ENCODE data around the gene MRPS27.

The MRPS27 gene

GRCh38 chr5:72293495-72294055 lies 26.5 kb downstream of the MRPS27 start:
- H2BK15ac ChIP-seq (replicated peaks; ENCODE audit: low read depth), result no peak overlapping the region
- H4K5ac ChIP-seq (ENCODE audit: low read length), result no peak overlapping the region
- H3K4me1 ChIP-seq (ENCODE audit: control insufficient read depth, low read depth, low read length), result no peaks in the 10 kb centered on the region
- no peaks in the 10 kb centered on the region for H3K79me2 ChIP-seq (ENCODE audit: control insufficient read depth, insufficient read depth, low read length)
- DNase-seq, result no peak
- H3K56ac ChIP-seq (ENCODE audit: low read length), result no peak overlapping the region
- H3K79me1 ChIP-seq (ENCODE audit: low read length), result peaks cover 1% of the 10 kb centered on the region
- no peak overlapping the region for H3K27ac ChIP-seq (ENCODE audit: low read depth, low read length)
- no peaks in the 10 kb centered on the region for H3K27me3 ChIP-seq (ENCODE audit: insufficient read depth, low read length, poor library complexity)
- H3K9ac ChIP-seq (ENCODE audit: low read length), result no peak overlapping the region
- no CpG with 5 or more reads among the region's 3 CpGs for WGBS (ENCODE audit: extremely low coverage, insufficient coverage, low lambda C conversion rate)
- no peak overlapping the region for H2BK5ac ChIP-seq (ENCODE audit: low read length)
- no peak overlapping the region for H3K4me3 ChIP-seq (ENCODE audit: low read length)
- H3K4me2 ChIP-seq (ENCODE audit: low read length), result no peak overlapping the region
- H3K23ac ChIP-seq (ENCODE audit: low read length), result no peak overlapping the region
- no peak overlapping the region for H2BK120ac ChIP-seq (ENCODE audit: low read depth, low read length)
- H3K36me3 ChIP-seq (ENCODE audit: control insufficient read depth, insufficient read depth, low read length), result no peaks in the 10 kb centered on the region
- no peak overlapping the region for H3K18ac ChIP-seq (ENCODE audit: low read length)
- H3K4ac ChIP-seq (ENCODE audit: low read depth, low read length), result no peak overlapping the region
- no peak overlapping the region for H4K8ac ChIP-seq (ENCODE audit: low read depth, low read length)
- no peak overlapping the region for H2AK5ac ChIP-seq (ENCODE audit: low read length)

- H3K27ac ChIP-seq (ENCODE audit: low read depth, low read length), result no peak overlapping the region
- no peak overlapping the region for H4K5ac ChIP-seq (ENCODE audit: low read length)
- no peak overlapping the region for H2BK15ac ChIP-seq (replicated peaks; ENCODE audit: low read depth)
- H3K4me1 ChIP-seq (ENCODE audit: control insufficient read depth, low read depth, low read length), result no peaks in the 10 kb centered on the region
- H2BK5ac ChIP-seq (ENCODE audit: low read length), result no peak overlapping the region
- no peak overlapping the region for H3K9ac ChIP-seq (ENCODE audit: low read length)
- H3K4me3 ChIP-seq (ENCODE audit: low read length), result no peak overlapping the region
- H3K18ac ChIP-seq (ENCODE audit: low read length), result no peak overlapping the region
- H3K79me2 ChIP-seq (ENCODE audit: control insufficient read depth, insufficient read depth, low read length), result no peaks in the 10 kb centered on the region
- no peak for DNase-seq
- H2BK120ac ChIP-seq (ENCODE audit: low read depth, low read length), result no peak overlapping the region
- H3K56ac ChIP-seq (ENCODE audit: low read length), result no peak overlapping the region
- no peak overlapping the region for H3K4me2 ChIP-seq (ENCODE audit: low read length)
- no peak overlapping the region for H4K8ac ChIP-seq (ENCODE audit: low read depth, low read length)
- no peak overlapping the region for H3K4ac ChIP-seq (ENCODE audit: low read depth, low read length)
- H2AK5ac ChIP-seq (ENCODE audit: low read length), result no peak overlapping the region
- H3K27me3 ChIP-seq (ENCODE audit: insufficient read depth, low read length, poor library complexity), result no peaks in the 10 kb centered on the region
- no CpG with 5 or more reads among the region's 1 CpG for WGBS (ENCODE audit: extremely low coverage, insufficient coverage, low lambda C conversion rate)
- no peak overlapping the region for H3K23ac ChIP-seq (ENCODE audit: low read length)
- peaks cover 1% of the 10 kb centered on the region for H3K79me1 ChIP-seq (ENCODE audit: low read length)
- no peaks in the 10 kb centered on the region for H3K36me3 ChIP-seq (ENCODE audit: control insufficient read depth, insufficient read depth, low read length)
Measured at GRCh38 chr5:72292411-72292810, 27.6 kb downstream of the MRPS27 start.

- H3K4ac ChIP-seq (ENCODE audit: low read depth, low read length), result no peak overlapping the region
- no CpG with 5 or more reads among the region's 3 CpGs for WGBS (ENCODE audit: extremely low coverage, insufficient coverage, low lambda C conversion rate)
- DNase-seq, result no peak
- H3K18ac ChIP-seq (ENCODE audit: low read length), result no peak overlapping the region
- no peaks in the 10 kb centered on the region for H3K36me3 ChIP-seq (ENCODE audit: control insufficient read depth, insufficient read depth, low read length)
- H2BK120ac ChIP-seq (ENCODE audit: low read depth, low read length), result no peak overlapping the region
- H3K9ac ChIP-seq (ENCODE audit: low read length), result no peak overlapping the region
- H3K23ac ChIP-seq (ENCODE audit: low read length), result no peak overlapping the region
- H3K27ac ChIP-seq (ENCODE audit: low read depth, low read length), result no peak overlapping the region
- H3K4me2 ChIP-seq (ENCODE audit: low read length), result no peak overlapping the region
- H3K79me2 ChIP-seq (ENCODE audit: control insufficient read depth, insufficient read depth, low read length), result no peaks in the 10 kb centered on the region
- no peak overlapping the region for H4K5ac ChIP-seq (ENCODE audit: low read length)
- H3K27me3 ChIP-seq (ENCODE audit: insufficient read depth, low read length, poor library complexity), result no peaks in the 10 kb centered on the region
- H3K56ac ChIP-seq (ENCODE audit: low read length), result no peak overlapping the region
- no peak overlapping the region for H2BK5ac ChIP-seq (ENCODE audit: low read length)
- H3K4me3 ChIP-seq (ENCODE audit: low read length), result no peak overlapping the region
- no peaks in the 10 kb centered on the region for H3K4me1 ChIP-seq (ENCODE audit: control insufficient read depth, low read depth, low read length)
- no peak overlapping the region for H2BK15ac ChIP-seq (replicated peaks; ENCODE audit: low read depth)
- H4K8ac ChIP-seq (ENCODE audit: low read depth, low read length), result no peak overlapping the region
- H3K79me1 ChIP-seq (ENCODE audit: low read length), result peaks cover 1% of the 10 kb centered on the region
- no peak overlapping the region for H2AK5ac ChIP-seq (ENCODE audit: low read length)
Measured at GRCh38 chr5:72291601-72292000, 28.4 kb downstream of the MRPS27 start.

GRCh38 chr5:72290356-72291133 lies 29.5 kb downstream of the MRPS27 start:
- no peak overlapping the region for H3K23ac ChIP-seq (ENCODE audit: low read length)
- WGBS (ENCODE audit: extremely low coverage, insufficient coverage, low lambda C conversion rate), result no CpG with 5 or more reads among the region's 6 CpGs
- no peak for DNase-seq

GRCh38 chr5:72288924-72289323 lies 31.1 kb downstream of the MRPS27 start:
- H3K79me1 ChIP-seq (ENCODE audit: low read length), result peaks cover 1% of the 10 kb centered on the region
- H3K4ac ChIP-seq (ENCODE audit: low read depth, low read length), result no peak overlapping the region
- H3K56ac ChIP-seq (ENCODE audit: low read length), result no peak overlapping the region
- H3K27me3 ChIP-seq (ENCODE audit: insufficient read depth, low read length, poor library complexity), result no peaks in the 10 kb centered on the region
- no peak overlapping the region for H4K8ac ChIP-seq (ENCODE audit: low read depth, low read length)
- H3K9ac ChIP-seq (ENCODE audit: low read length), result no peak overlapping the region
- WGBS (ENCODE audit: extremely low coverage, insufficient coverage, low lambda C conversion rate), result no CpG with 5 or more reads among the region's 2 CpGs
- no peak overlapping the region for H3K18ac ChIP-seq (ENCODE audit: low read length)
- no peak overlapping the region for H2BK120ac ChIP-seq (ENCODE audit: low read depth, low read length)
- no peak overlapping the region for H2AK5ac ChIP-seq (ENCODE audit: low read length)
- DNase-seq, result no peak
- no peaks in the 10 kb centered on the region for H3K79me2 ChIP-seq (ENCODE audit: control insufficient read depth, insufficient read depth, low read length)
- no peak overlapping the region for H4K5ac ChIP-seq (ENCODE audit: low read length)
- H3K23ac ChIP-seq (ENCODE audit: low read length), result no peak overlapping the region
- H2BK15ac ChIP-seq (replicated peaks; ENCODE audit: low read depth), result no peak overlapping the region
- no peak overlapping the region for H3K4me2 ChIP-seq (ENCODE audit: low read length)
- no peak overlapping the region for H3K27ac ChIP-seq (ENCODE audit: low read depth, low read length)
- H3K36me3 ChIP-seq (ENCODE audit: control insufficient read depth, insufficient read depth, low read length), result no peaks in the 10 kb centered on the region
- no peak overlapping the region for H3K4me3 ChIP-seq (ENCODE audit: low read length)
- no peaks in the 10 kb centered on the region for H3K4me1 ChIP-seq (ENCODE audit: control insufficient read depth, low read depth, low read length)
- no peak overlapping the region for H2BK5ac ChIP-seq (ENCODE audit: low read length)

More at GRCh38 chr5:72290356-72291133, 29.5 kb downstream of the MRPS27 start:
- no peak overlapping the region for H3K4me3 ChIP-seq (ENCODE audit: low read length)
- H3K4me1 ChIP-seq (ENCODE audit: control insufficient read depth, low read depth, low read length), result no peaks in the 10 kb centered on the region
- no peak overlapping the region for H2BK5ac ChIP-seq (ENCODE audit: low read length)
- no peak overlapping the region for H3K27ac ChIP-seq (ENCODE audit: low read depth, low read length)
- H3K4ac ChIP-seq (ENCODE audit: low read depth, low read length), result no peak overlapping the region
- no peak overlapping the region for H2AK5ac ChIP-seq (ENCODE audit: low read length)
- H3K79me1 ChIP-seq (ENCODE audit: low read length), result peaks cover 1% of the 10 kb centered on the region
- H3K4me2 ChIP-seq (ENCODE audit: low read length), result no peak overlapping the region
- H3K56ac ChIP-seq (ENCODE audit: low read length), result no peak overlapping the region
- no peak overlapping the region for H4K5ac ChIP-seq (ENCODE audit: low read length)
- no peaks in the 10 kb centered on the region for H3K27me3 ChIP-seq (ENCODE audit: insufficient read depth, low read length, poor library complexity)
- H2BK15ac ChIP-seq (replicated peaks; ENCODE audit: low read depth), result no peak overlapping the region
- H3K36me3 ChIP-seq (ENCODE audit: control insufficient read depth, insufficient read depth, low read length), result no peaks in the 10 kb centered on the region
- H3K18ac ChIP-seq (ENCODE audit: low read length), result no peak overlapping the region
- H3K79me2 ChIP-seq (ENCODE audit: control insufficient read depth, insufficient read depth, low read length), result no peaks in the 10 kb centered on the region
- H4K8ac ChIP-seq (ENCODE audit: low read depth, low read length), result no peak overlapping the region
- H2BK120ac ChIP-seq (ENCODE audit: low read depth, low read length), result no peak overlapping the region
- no peak overlapping the region for H3K9ac ChIP-seq (ENCODE audit: low read length)
